ENCODE results near the gene ZFHX2. TPM values are rescaled to one million over a fixed set of nuclear protein-coding genes. Genes with fewer than 3 reads are reported as not detected.
"Not testable (repeated sequence)": the region's sequence is repeated elsewhere in the genome, so short reads cannot be mapped to it uniquely, and the experiment has no call there.

ZFHX2 gene
- total RNA-seq = 1 to 10 TPM in 1 of 5 experiments, under 1 TPM in 4; 0.45 to 2.6 (median 0.49) TPM
- polyA plus RNA-seq = not detected
- total RNA-seq = 0.40 reads per million

DNA sequence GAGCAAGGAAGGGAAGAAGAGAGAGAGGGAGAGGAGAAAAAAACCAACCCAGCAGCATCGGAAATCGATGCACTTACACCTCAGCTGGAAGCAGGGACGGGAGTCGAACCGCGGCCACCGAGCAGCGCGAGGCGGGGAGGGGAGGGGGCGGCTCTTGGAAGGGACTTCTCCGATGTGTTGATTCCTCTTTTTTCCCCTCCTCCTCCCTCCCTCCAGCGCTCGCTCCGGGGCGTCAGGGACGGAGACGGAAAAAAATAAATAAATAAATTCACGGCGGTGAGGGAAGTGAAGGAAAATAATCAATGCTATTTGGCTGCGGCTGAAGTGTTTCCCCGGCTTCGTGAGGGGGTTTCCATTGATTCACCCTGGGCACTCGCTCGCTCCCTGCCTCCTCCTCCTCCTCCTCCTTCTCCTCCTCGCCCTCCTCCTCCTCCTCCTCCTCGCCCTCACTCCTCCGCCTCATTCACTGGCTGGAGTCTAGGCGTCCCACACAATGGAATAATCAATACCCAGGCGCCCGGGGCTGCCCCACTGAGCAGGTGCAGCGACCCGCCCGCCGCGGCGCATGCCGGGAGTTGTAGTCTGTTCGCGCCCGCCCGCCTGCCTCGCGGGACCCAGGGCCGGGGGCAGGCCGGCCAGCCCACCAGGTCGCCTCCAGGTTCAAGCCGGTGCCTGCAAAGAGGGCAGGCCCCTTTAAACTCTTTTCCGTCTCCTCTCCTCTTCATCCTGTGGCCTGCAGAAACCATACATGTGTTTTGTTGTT lies at the start of gene ZFHX2:
TSS of gene ZFHX2 (minus strand) at position 500 of the 763 bp plus-strand sequence. CDS start 16,440 bp downstream, outside the sequence.
- H3K4me1 ChIP-seq (ENCODE audit: control insufficient read depth in 2 of 2, insufficient read depth in 2 of 2, low read length in 2 of 2) = peaks cover 11% of the 10 kb centered on the region in 2 donors
- Mint-ChIP-seq H3K36me3 (no peaks in the 10 kb centered on the region), H3K4me1 (peaks cover 5 to 21% (median 16%) of the 10 kb centered on the region in 7 donors), H3K4me3 (peak within 1 kb of the TSS in 3 of 10 donors; percentile 34 to 90 (median 81)), H3K9me3 (no peaks in the 10 kb centered on the region), H3K27ac (peak within 1 kb of the TSS; percentile 69 to 91 (median 86)), H3K27me3 (peaks cover 0 to 4% (median 0%) of the 10 kb centered on the region in 5 donors)
- intact Hi-C loops (cut with micrococcal nuclease) = loop anchor here (1.0 to 10.0 kb wide), 8 partner anchors 12 to 883 kb away; partner anchors contain the start of genes NGDN (in 2 of the 2), ACIN1 (in 1 of the 2), AP1G2 (in 1 of the 2) and C14orf119 (in 1 of the 2)
- ATAC-seq (peak; percentile 64), DNase-seq (peak; percentile 49 to 86 (median 60))
- peaks cover 0 to 4% (median 0%) of the 10 kb centered on the region in 3 experiments for H3K36me3 ChIP-seq (ENCODE audit: control insufficient read depth in 2 of 3, insufficient read depth in 3 of 3, low read length in 3 of 3)
- H3K27ac ChIP-seq (ENCODE audit: low read depth, low read length) = peak within 1 kb of the TSS; percentile 59
- CTCF ChIA-PET = interaction anchor here (1.0 to 1.3 kb wide), 4 partner anchors 10 to 231 kb away, joined by 3 to 4 read pairs (median 4); no protein-coding TSS in a partner anchor
- H3K27me3 ChIP-seq (ENCODE audit: control insufficient read depth in 2 of 2, insufficient read depth in 2 of 2, low read length in 2 of 2) = peaks cover 3 to 5% of the 10 kb centered on the region in 2 donors
- POLR2A ChIA-PET = interaction anchor here (0.7 kb wide), 1 partner anchor 234 kb away, joined by 3 read pairs; no protein-coding TSS in a partner anchor
- H3K4me3 ChIP-seq (ENCODE audit: low read length) = peak within 1 kb of the TSS; percentile 77
- H3K9me3 ChIP-seq (ENCODE audit: control insufficient read depth in 2 of 3, low read length in 3 of 3) = no peaks in the 10 kb centered on the region

DNA sequence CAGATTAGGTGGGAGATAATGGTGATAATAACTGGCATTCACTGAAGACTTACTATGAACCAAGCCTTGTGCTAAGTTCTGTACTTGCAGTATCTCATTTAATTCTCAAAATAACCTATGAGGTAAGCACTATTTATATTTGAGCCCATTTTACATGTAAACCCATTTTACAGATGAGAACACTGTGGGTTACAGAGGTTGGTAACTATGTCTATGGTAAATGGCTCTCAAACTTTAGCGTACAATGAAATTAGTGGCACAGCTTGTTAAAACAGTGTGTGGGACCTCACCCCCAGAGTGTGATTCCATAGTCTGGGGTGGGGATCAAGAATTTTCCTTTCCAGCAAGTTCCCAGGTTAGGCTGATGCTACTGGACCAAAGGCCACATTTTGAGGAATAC lies 49.2 kb upstream of the ZFHX2 start:
- POLR2A ChIA-PET = no interaction called here
- H3K27ac ChIP-seq (ENCODE audit: low read depth, low read length) = no peak overlapping the region
- no peak for ATAC-seq
- no peak overlapping the region for H3K4me3 ChIP-seq (ENCODE audit: low read length)
- no peaks in the 10 kb centered on the region for H3K4me1 ChIP-seq (ENCODE audit: control insufficient read depth in 2 of 2, insufficient read depth in 2 of 2, low read length in 2 of 2)
- peaks cover 0 to 15% (median 0%) of the 10 kb centered on the region in 11 donors for H3K9me3 Mint-ChIP-seq
- H3K27ac Mint-ChIP-seq = no peak overlapping the region
- H3K4me1 Mint-ChIP-seq = peaks cover 0 to 5% (median 3%) of the 10 kb centered on the region in 7 donors
- H3K36me3 Mint-ChIP-seq = peaks cover 0 to 8% (median 4%) of the 10 kb centered on the region in 5 donors
- H3K27me3 ChIP-seq (ENCODE audit: control insufficient read depth in 2 of 2, insufficient read depth in 2 of 2, low read length in 2 of 2) = no peaks in the 10 kb centered on the region
- no peak for DNase-seq
- H3K27me3 Mint-ChIP-seq = peaks cover 0 to 3% (median 0%) of the 10 kb centered on the region in 5 donors
- no peaks in the 10 kb centered on the region for H3K9me3 ChIP-seq (ENCODE audit: control insufficient read depth in 2 of 3, low read length in 3 of 3)
- CTCF ChIA-PET = no interaction called here
- intact Hi-C loops (cut with micrococcal nuclease) = no loop called here
- no peaks in the 10 kb centered on the region for H3K36me3 ChIP-seq (ENCODE audit: control insufficient read depth in 2 of 3, insufficient read depth in 3 of 3, low read length in 3 of 3)
- no peak overlapping the region for H3K4me3 Mint-ChIP-seq

DNA sequence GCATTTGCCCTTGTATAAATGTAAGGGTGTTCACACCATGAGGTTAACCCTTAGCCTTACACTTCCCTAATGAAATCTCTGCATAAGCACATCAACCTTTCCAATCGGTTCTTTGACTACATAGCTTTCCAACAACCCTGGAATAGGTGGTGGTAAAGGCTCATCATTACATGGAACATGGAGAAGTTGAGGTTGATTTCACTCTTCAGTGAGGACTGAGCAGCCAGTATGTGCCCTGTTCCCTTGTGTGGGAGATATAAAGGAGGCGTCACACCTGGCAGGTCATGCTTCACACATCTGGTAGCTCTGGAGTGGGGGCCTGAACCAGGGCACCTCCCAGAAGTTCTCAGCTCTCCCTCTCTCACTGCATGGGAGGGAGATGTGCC lies 48.8 kb upstream of the ZFHX2 start:
- H3K27ac ChIP-seq (ENCODE audit: low read depth, low read length) = no peak overlapping the region
- ATAC-seq = no peak
- no peak for DNase-seq
- H3K36me3 ChIP-seq (ENCODE audit: control insufficient read depth in 2 of 3, insufficient read depth in 3 of 3, low read length in 3 of 3) = no peaks in the 10 kb centered on the region
- peaks cover 0 to 5% (median 4%) of the 10 kb centered on the region in 5 donors for H3K36me3 Mint-ChIP-seq
- no peaks in the 10 kb centered on the region for H3K4me1 Mint-ChIP-seq
- no peak overlapping the region for H3K4me3 Mint-ChIP-seq
- no peak overlapping the region for H3K27ac Mint-ChIP-seq
- H3K4me1 ChIP-seq (ENCODE audit: control insufficient read depth in 2 of 2, insufficient read depth in 2 of 2, low read length in 2 of 2) = no peaks in the 10 kb centered on the region
- H3K27me3 Mint-ChIP-seq = no peaks in the 10 kb centered on the region
- intact Hi-C loops (cut with micrococcal nuclease) = no loop called here
- H3K27me3 ChIP-seq (ENCODE audit: control insufficient read depth in 2 of 2, insufficient read depth in 2 of 2, low read length in 2 of 2) = no peaks in the 10 kb centered on the region
- H3K9me3 ChIP-seq (ENCODE audit: control insufficient read depth in 2 of 3, low read length in 3 of 3) = no peaks in the 10 kb centered on the region
- ChIA-PET POLR2A (no interaction called here), CTCF (no interaction called here)
- H3K4me3 ChIP-seq (ENCODE audit: low read length) = no peak overlapping the region
- peaks cover 0 to 15% (median 0%) of the 10 kb centered on the region in 11 donors for H3K9me3 Mint-ChIP-seq

DNA sequence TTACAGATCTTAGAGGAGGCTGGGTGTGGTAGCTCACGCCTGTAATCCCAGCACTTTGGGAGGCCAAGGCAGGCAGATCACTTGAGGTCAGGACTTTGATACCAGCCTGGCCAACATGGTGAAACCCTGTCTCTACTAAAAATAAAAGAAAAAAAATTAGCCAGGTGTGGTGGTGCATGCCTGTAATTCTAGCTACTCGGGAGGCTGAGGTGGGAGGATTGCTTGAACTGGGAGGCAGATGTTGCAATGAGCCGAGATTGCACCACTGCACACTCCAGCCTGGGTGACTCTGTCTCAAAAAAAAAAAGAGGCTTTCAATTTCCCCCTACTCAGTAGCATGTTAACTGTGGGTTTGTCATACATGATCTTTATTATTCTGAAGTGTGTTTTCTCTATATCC lies 42.6 kb upstream of the ZFHX2 start:
- H3K4me3 ChIP-seq (ENCODE audit: low read length); ATAC-seq; CTCF ChIA-PET; H3K27me3 Mint-ChIP-seq; H3K27me3 ChIP-seq (ENCODE audit: control insufficient read depth in 2 of 2, insufficient read depth in 2 of 2, low read length in 2 of 2); H3K4me1 ChIP-seq (ENCODE audit: control insufficient read depth in 2 of 2, insufficient read depth in 2 of 2, low read length in 2 of 2); H3K36me3 Mint-ChIP-seq; H3K9me3 Mint-ChIP-seq; H3K9me3 ChIP-seq (ENCODE audit: control insufficient read depth in 2 of 3, low read length in 3 of 3); H3K27ac ChIP-seq (ENCODE audit: low read depth, low read length); H3K27ac Mint-ChIP-seq; DNase-seq; H3K4me3 Mint-ChIP-seq; H3K4me1 Mint-ChIP-seq; H3K36me3 ChIP-seq (ENCODE audit: control insufficient read depth in 2 of 3, insufficient read depth in 3 of 3, low read length in 3 of 3); POLR2A ChIA-PET; intact Hi-C loops (cut with micrococcal nuclease): not testable (repeated sequence)

- Mint-ChIP-seq H3K4me1 (peaks cover 3 to 13% (median 9%) of the 10 kb centered on the region in 7 donors), H3K27me3 (peaks cover 6 to 21% (median 11%) of the 10 kb centered on the region in 5 donors), H3K9me3 (peaks cover 0 to 2% (median 0%) of the 10 kb centered on the region in 11 donors), H3K27ac (no peak overlapping the region), H3K4me3 (no peak overlapping the region), H3K36me3 (no peaks in the 10 kb centered on the region)
- ATAC-seq (no peak), DNase-seq (no peak)
- H3K4me1 ChIP-seq (ENCODE audit: control insufficient read depth in 2 of 2, insufficient read depth in 2 of 2, low read length in 2 of 2) = no peaks in the 10 kb centered on the region
- intact Hi-C loops (cut with micrococcal nuclease) = no loop called here
- H3K36me3 ChIP-seq (ENCODE audit: control insufficient read depth in 2 of 3, insufficient read depth in 3 of 3, low read length in 3 of 3) = no peaks in the 10 kb centered on the region
- H3K4me3 ChIP-seq (ENCODE audit: low read length) = no peak overlapping the region
- no peaks in the 10 kb centered on the region for H3K27me3 ChIP-seq (ENCODE audit: control insufficient read depth in 2 of 2, insufficient read depth in 2 of 2, low read length in 2 of 2)
- H3K27ac ChIP-seq (ENCODE audit: low read depth, low read length) = no peak overlapping the region
- ChIA-PET CTCF (interaction anchor here (0.9 to 3.0 kb wide), 5 partner anchors 20 to 364 kb away, joined by 3 to 25 read pairs (median 4); no protein-coding TSS in a partner anchor), POLR2A (interaction anchor here (0.6 kb wide), 2 partner anchors 9 to 829 kb away, joined by 3 to 7 read pairs; no protein-coding TSS in a partner anchor)
- no peaks in the 10 kb centered on the region for H3K9me3 ChIP-seq (ENCODE audit: control insufficient read depth in 2 of 3, low read length in 3 of 3)
Observed at GRCh38 chr14:23590198-23590597, 38.6 kb upstream of the ZFHX2 start.

GRCh38 chr14:23589606-23590005 lies 38.0 kb upstream of the ZFHX2 start:
- Mint-ChIP-seq H3K4me3 (no peak overlapping the region), H3K27ac (peak overlapping the region in 1 of 9 donors; percentile 21), H3K36me3 (no peaks in the 10 kb centered on the region), H3K9me3 (peaks cover 0 to 2% (median 0%) of the 10 kb centered on the region in 11 donors), H3K27me3 (peaks cover 6 to 21% (median 11%) of the 10 kb centered on the region in 5 donors), H3K4me1 (peaks cover 3 to 13% (median 9%) of the 10 kb centered on the region in 7 donors)
- Histone ChIP-seq H3K27ac (ENCODE audit: low read depth, low read length) (no peak overlapping the region), H3K27me3 (ENCODE audit: control insufficient read depth in 2 of 2, insufficient read depth in 2 of 2, low read length in 2 of 2) (no peaks in the 10 kb centered on the region), H3K4me1 (ENCODE audit: control insufficient read depth in 2 of 2, insufficient read depth in 2 of 2, low read length in 2 of 2) (no peaks in the 10 kb centered on the region), H3K9me3 (ENCODE audit: control insufficient read depth in 2 of 3, low read length in 3 of 3) (no peaks in the 10 kb centered on the region), H3K36me3 (ENCODE audit: control insufficient read depth in 2 of 3, insufficient read depth in 3 of 3, low read length in 3 of 3) (no peaks in the 10 kb centered on the region), H3K4me3 (ENCODE audit: low read length) (no peak overlapping the region)
- intact Hi-C loops (cut with micrococcal nuclease) = loop anchor here (1.0 kb wide), 5 partner anchors 43 to 365 kb away; no protein-coding TSS in a partner anchor
- ChIA-PET POLR2A (interaction anchor here (1.1 to 1.5 kb wide), 3 partner anchors 21 to 341 kb away, joined by 3 to 5 read pairs (median 4); partner anchors contain the start of gene AP1G2), CTCF (interaction anchor here (0.6 to 3.6 kb wide), 14 partner anchors 17 to 365 kb away, joined by 3 to 25 read pairs (median 6); no protein-coding TSS in a partner anchor)
- DNase-seq (no peak), ATAC-seq (no peak)

All from naive thymus-derived CD4-positive, alpha-beta T cell (primary cell).